Measurements from ENCODE around the gene CABP4. TPM values are rescaled to one million over a fixed set of nuclear protein-coding genes. Genes with fewer than 3 reads are reported as not detected.
"Not testable (repeated sequence)": the region's sequence is repeated elsewhere in the genome, so short reads cannot be mapped to it uniquely, and the experiment has no call there.

CABP4 gene
- polyA plus RNA-seq, 4 donors = 0.54 to 0.75 (median 0.64) TPM

GRCh38 chr11:67418476-67419281 lies 36.5 kb upstream of the CABP4 start:
- no peak for DNase-seq (ENCODE audit: low read depth in 4 of 4, low spot score in 3 of 4)

- DNase-seq (ENCODE audit: low read depth in 4 of 4, low spot score in 3 of 4) = no peak
Measured at GRCh38 chr11:67419325-67420049, 35.7 kb upstream of the CABP4 start.

GRCh38 chr11:67420147-67420645 lies 35.0 kb upstream of the CABP4 start:
- no peak for DNase-seq (ENCODE audit: low read depth in 4 of 4, low spot score in 3 of 4)

GRCh38 chr11:67420646-67421429 lies 34.3 kb upstream of the CABP4 start:
- peak; percentile 80 to 92 (median 86) for DNase-seq (ENCODE audit: low read depth in 4 of 4, low spot score in 3 of 4)

- DNase-seq (ENCODE audit: low read depth in 4 of 4, low spot score in 3 of 4) = no peak
Measured at GRCh38 chr11:67421430-67422031, 33.6 kb upstream of the CABP4 start.

- no peak for DNase-seq (ENCODE audit: low read depth in 4 of 4, low spot score in 3 of 4)
Measured at GRCh38 chr11:67422891-67423290, 32.3 kb upstream of the CABP4 start.

GRCh38 chr11:67423466-67423865 lies 31.7 kb upstream of the CABP4 start:
- DNase-seq (ENCODE audit: low read depth in 4 of 4, low spot score in 3 of 4) = no peak

GRCh38 chr11:67423891-67424613 lies 31.1 kb upstream of the CABP4 start:
- DNase-seq (ENCODE audit: low read depth in 4 of 4, low spot score in 3 of 4) = no peak

GRCh38 chr11:67427364-67427859 lies 27.7 kb upstream of the CABP4 start:
- not testable (repeated sequence) for DNase-seq (ENCODE audit: low read depth in 4 of 4, low spot score in 3 of 4)

- DNase-seq (ENCODE audit: low read depth in 4 of 4, low spot score in 3 of 4) = peak; percentile 93 to 97 (median 96)
Measured at GRCh38 chr11:67428052-67429001, 26.8 kb upstream of the CABP4 start, which contains the start of gene RPS6KB2. TSS of gene RPS6KB2 (plus strand) at chr11:67428494. CDS start at chr11:67428546, 52 bp downstream.

- no peak for DNase-seq (ENCODE audit: low read depth in 4 of 4, low spot score in 3 of 4)
Measured at GRCh38 chr11:67429038-67429668, 26.0 kb upstream of the CABP4 start.

- no peak for DNase-seq (ENCODE audit: low read depth in 4 of 4, low spot score in 3 of 4)
Measured at GRCh38 chr11:67429722-67430121, 25.4 kb upstream of the CABP4 start.

GRCh38 chr11:67431346-67432249 lies 23.6 kb upstream of the CABP4 start:
- no peak for DNase-seq (ENCODE audit: low read depth in 4 of 4, low spot score in 3 of 4)

GRCh38 chr11:67432655-67433349 lies 22.4 kb upstream of the CABP4 start:
- DNase-seq (ENCODE audit: low read depth in 4 of 4, low spot score in 3 of 4) = no peak

- no peak for DNase-seq (ENCODE audit: low read depth in 4 of 4, low spot score in 3 of 4)
Measured at GRCh38 chr11:67433536-67434394, 21.4 kb upstream of the CABP4 start.
